ENCODE data around the gene BMPR2. TPM values are rescaled to one million over a fixed set of nuclear protein-coding genes. Genes with fewer than 3 reads are reported as not detected.

BMPR2 gene
- total RNA-seq, 4 donors from 2014 or later, result 53.4 to 102 (median 79.5) TPM

DNA sequence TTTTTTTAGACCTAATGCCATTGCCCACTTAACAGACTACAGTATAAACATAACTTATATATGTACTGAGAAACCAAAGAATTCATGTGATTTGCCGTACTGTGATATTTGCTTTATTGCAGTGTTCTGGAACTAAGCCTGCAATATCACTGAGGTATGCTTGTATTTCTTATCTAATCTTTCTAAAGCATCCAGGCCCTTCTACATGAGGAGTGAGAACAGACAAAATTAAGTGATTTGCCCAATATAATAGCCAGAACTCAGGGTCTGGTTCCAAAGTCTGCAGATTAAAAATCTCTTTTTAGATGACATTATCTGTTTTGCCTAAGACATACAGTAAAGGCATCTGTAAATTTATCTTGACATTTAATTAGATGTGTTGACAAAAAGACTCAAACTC lies 41.9 kb downstream of the BMPR2 start:
- TF ChIP-seq, protein P1, sequence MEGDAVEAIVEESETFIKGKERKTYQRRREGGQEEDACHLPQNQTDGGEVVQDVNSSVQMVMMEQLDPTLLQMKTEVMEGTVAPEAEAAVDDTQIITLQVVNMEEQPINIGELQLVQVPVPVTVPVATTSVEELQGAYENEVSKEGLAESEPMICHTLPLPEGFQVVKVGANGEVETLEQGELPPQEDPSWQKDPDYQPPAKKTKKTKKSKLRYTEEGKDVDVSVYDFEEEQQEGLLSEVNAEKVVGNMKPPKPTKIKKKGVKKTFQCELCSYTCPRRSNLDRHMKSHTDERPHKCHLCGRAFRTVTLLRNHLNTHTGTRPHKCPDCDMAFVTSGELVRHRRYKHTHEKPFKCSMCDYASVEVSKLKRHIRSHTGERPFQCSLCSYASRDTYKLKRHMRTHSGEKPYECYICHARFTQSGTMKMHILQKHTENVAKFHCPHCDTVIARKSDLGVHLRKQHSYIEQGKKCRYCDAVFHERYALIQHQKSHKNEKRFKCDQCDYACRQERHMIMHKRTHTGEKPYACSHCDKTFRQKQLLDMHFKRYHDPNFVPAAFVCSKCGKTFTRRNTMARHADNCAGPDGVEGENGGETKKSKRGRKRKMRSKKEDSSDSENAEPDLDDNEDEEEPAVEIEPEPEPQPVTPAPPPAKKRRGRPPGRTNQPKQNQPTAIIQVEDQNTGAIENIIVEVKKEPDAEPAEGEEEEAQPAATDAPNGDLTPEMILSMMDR (IDR thresholded peaks at IDR 0.05), result no peak
- no peak for ATAC-seq (ENCODE audit: low FRiP score)

DNA sequence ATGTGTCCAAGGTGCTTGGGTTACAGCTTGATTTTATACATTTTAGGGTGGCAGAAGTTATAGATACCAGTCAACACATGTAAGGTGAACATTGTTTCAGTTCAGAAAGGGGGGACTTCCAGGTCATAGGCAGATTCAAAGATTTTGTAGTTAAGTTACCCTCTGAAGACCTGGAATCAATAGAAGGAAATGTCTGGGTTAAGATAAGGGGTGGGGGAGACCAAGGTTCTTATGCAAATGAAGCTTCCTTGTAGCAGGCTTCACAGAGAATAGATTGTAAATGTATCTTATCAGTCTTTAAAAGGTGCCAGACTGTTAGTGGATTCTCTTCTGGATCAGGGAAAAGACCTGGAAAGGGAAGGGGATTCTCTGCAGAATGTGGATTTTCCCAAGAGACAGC lies 42.4 kb downstream of the BMPR2 start:
- ATAC-seq (ENCODE audit: low FRiP score), result no peak
- TF ChIP-seq, protein P1 (IDR thresholded peaks at IDR 0.05), result no peak
- no peak for DNase-seq (ENCODE audit: low spot score)

More for the DNA sequence above, 41.9 kb downstream of the BMPR2 start:
- DNase-seq (ENCODE audit: low spot score), result no peak

DNA sequence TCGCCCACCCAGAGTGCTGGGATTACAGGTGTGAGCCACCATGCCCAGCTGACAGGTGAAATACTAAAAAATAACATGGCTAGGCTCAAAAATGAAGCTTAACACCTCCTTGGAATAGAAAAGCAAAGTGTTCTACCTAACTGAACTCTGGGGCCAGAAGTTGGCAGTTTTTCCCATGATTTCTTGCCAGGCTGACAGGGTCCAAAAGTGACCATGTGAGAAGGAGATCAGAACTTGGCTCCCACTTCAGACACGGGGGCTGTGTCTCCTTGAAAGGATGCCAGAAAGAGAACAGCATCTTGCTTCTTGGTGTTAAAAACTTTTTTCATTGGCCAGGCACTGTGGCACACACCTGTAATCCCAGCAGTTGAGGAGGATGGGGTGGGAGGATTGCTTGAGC lies 47.0 kb downstream of the BMPR2 start:
- ATAC-seq (ENCODE audit: low FRiP score), result no peak
- TF ChIP-seq, protein P1 (IDR thresholded peaks at IDR 0.05), result no peak
- DNase-seq (ENCODE audit: low spot score), result no peak

DNA sequence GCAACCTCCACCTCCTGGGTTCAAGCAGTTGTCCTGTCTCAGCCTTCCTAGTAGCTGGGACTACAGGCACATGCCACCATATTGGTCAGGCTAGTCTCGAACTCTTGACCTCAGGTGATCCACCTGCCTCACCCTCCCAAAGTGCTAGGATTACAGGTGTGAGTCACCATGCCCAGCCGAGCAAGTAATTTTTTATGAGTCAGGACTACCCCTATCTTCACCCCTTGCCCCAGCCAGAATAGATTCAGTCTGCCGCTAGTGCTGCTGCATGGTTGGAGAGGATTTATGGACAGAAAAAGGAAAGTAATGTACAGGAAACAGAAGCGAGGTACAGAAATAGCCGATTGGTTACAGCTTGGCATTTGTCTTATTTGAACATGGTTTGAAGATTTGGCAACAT lies 48.9 kb downstream of the BMPR2 start:
- DNase-seq (ENCODE audit: low spot score), result no peak
- TF ChIP-seq, protein P1 (IDR thresholded peaks at IDR 0.05), result no peak
- ATAC-seq (ENCODE audit: low FRiP score), result peak; percentile 36

DNA sequence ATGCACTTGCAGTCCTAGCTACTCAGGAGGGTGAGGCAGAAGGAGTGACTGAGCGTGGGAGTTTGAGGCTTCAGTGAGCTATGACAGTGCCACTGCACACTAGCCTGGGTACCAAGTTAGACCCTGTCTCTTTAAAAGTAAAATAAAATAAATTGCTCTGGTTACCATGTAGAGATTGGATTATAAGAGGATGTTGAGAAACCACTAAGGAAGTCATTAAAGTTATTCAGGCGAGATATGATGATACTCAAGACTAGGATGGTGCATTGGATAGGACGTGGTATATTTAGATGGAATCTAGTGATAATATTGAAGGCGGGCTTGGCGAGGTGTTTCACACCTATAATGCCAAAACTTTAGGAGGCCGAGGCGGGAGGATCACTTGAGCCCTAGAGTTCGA lies 50.6 kb downstream of the BMPR2 start:
- TF ChIP-seq, protein P1 (IDR thresholded peaks at IDR 0.05), result no peak
- DNase-seq (ENCODE audit: low spot score) (no peak), ATAC-seq (ENCODE audit: low FRiP score) (no peak)

DNA sequence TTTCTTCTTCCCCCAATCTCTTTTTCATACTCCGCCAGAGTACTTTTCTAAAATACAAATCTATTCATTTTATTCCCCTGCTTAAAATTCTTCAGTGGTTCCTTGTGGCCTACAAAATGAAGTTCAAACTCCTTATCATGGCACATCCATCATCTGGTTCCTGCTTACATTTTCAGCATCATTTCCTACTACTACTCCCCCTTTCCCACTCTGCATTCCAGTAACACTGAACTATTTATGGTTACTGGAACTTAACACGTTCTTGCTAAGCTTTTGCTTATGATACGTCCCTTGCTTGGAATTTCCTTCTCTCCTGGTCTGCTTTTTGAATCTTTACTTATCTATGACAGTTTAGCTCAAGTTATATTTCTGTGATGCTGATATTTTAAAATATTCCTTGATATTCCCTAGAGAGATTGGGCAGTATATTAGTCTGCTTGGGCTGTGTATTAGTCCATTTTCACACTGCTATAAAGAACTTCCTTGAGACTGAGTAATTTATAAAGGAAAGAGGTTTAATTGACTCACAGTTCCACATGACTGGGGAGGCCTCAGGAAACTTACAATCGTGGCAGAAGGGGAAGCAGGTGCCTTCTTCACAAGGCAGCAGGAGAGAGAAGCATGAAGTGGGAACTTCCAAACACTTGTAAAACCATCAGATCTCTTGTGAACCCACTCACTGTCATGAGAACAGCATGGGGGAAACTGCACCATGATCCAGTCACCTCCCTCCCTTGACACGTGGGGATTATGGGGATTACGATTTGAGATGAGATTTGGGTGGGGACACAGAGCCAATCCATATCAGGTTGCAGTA lies 53.2 kb downstream of the BMPR2 start:
- ATAC-seq (ENCODE audit: low FRiP score), result peak; percentile 86
- TF ChIP-seq, protein P1 (IDR thresholded peaks at IDR 0.05), result no peak
- no peak for DNase-seq (ENCODE audit: low spot score)

DNA sequence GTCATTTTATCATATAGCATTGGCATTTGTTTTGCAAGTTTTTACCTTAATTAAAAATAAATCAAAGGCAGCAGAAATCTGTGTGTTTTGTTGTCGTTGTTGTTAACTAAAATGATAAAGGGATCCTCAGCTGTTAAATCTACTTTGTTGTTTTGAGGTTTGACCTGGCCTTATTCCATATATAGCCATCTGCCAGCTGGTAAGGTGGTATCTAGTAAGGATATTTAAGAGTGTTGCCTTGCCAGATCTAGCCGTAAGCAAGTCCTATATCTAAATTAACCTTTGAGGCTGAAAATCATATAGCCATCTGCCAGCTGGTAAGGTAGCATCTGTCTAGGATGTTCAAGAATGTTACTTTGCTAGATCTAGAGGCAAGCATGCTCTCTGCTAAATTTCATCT lies 56.6 kb downstream of the BMPR2 start:
- no peak for ATAC-seq (ENCODE audit: low FRiP score)

More for the DNA sequence above, 56.6 kb downstream of the BMPR2 start:
- DNase-seq (ENCODE audit: low spot score), result no peak
- TF ChIP-seq, protein P1 (IDR thresholded peaks at IDR 0.05), result no peak

Data from omental fat pad (tissue), 4 donors.